ENCODE data around the gene EPB41.

DNA sequence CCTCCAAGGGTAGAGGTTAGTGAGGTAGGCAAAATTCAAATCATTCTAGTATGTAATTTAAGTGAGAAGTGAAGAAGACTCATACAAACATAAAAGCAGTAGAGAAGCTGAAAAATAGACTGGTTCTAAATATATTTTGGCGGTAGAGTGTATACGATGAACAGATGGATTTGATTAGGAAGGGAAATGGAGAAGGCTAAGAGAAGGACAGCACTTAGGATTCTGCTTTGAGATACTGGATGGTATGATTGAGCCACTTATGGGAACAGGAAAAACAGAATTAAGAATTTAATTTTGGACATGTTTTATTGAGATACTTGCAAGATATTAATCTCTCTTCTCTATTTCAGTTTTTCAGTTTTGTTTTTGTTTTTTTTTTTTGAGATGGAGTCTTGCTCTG lies 60.1 kb downstream of the EPB41 start:
- no peak for TF ChIP-seq CTCF (IDR thresholded peaks at IDR 0.05)
- no peak for TF ChIP-seq POLR2A (IDR thresholded peaks at IDR 0.05)

Data from esophagus squamous epithelium (tissue), 4 donors.